Esophagus squamous epithelium (tissue), 4 donors: ENCODE results near the gene CRX.
"Not testable (repeated sequence)": the region's sequence is repeated elsewhere in the genome, so short reads cannot be mapped to it uniquely, and the experiment has no call there.

Source experiments
- POLR2A ChIP-seq, 4 donors: fragments of 450-650 bp; IDR thresholded peaks; one replicate each; pipeline ENCODE4 v1.6.1; 2017; ENCODE audit warnings: antibody characterized with exemption in 4 of 4, mild to moderate bottlenecking in 4 of 4, moderate library complexity in 3 of 4
- TF ChIP-seq, protein P1 (sequence below), 6 experiments: fragments of 450-650 bp in 4 of 6; fragments of 200-600 bp in 2 of 6; sonication (generic) in 2 of 6; IDR thresholded peaks; one replicate each; pipeline ENCODE4 v1.5.1; 2016 to 2019; ENCODE audit warnings: antibody characterized with exemption in 6 of 6, mild to moderate bottlenecking in 4 of 6, moderate library complexity in 4 of 6

DNA sequence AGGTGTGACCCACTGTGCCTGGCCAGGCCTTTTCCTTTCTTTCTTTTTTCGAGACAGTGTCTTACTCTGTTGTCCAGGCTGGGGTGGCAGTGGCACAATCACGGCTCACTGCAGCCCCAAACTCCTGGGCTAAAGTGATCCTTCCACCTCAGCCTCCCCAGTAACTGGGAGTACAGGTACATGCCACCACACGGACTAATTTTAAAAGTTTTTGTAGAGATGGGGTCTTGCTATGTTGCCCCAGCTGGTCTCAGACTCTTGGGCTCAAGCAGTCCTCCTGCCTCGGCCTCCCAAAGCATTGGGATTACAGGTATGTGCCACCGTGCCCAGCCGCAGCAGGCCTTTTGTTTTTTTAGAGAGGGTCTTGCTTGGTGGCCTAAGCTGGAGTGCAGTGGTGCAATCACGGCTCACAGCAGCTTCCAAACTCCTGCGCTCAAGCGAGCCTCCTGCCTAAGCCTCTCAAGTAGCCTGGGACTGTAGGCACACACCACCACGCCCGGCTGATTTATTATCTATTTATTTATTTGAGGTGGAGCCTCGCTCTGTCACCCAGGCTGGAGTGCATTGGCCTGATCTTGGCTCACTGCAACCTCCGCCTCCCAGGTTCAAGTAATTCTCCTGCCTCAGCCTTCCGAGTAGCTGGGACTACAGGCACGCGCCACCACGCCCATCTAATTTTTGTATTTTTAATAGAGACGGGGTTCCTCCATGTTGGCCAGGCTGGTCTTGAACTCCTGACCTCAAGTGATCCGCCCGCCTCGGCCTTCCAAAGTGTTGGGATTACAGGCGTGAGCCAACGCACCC lies 44.3 kb upstream of the CRX start:
- TF ChIP-seq POLR2A (IDR thresholded peaks at IDR 0.05) = not testable (repeated sequence)
- TF ChIP-seq, protein P1, sequence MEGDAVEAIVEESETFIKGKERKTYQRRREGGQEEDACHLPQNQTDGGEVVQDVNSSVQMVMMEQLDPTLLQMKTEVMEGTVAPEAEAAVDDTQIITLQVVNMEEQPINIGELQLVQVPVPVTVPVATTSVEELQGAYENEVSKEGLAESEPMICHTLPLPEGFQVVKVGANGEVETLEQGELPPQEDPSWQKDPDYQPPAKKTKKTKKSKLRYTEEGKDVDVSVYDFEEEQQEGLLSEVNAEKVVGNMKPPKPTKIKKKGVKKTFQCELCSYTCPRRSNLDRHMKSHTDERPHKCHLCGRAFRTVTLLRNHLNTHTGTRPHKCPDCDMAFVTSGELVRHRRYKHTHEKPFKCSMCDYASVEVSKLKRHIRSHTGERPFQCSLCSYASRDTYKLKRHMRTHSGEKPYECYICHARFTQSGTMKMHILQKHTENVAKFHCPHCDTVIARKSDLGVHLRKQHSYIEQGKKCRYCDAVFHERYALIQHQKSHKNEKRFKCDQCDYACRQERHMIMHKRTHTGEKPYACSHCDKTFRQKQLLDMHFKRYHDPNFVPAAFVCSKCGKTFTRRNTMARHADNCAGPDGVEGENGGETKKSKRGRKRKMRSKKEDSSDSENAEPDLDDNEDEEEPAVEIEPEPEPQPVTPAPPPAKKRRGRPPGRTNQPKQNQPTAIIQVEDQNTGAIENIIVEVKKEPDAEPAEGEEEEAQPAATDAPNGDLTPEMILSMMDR (IDR thresholded peaks at IDR 0.05) = not testable (repeated sequence)
